OCI-LY3 (cell line): ENCODE data around the gene PLPPR2.

Experiments used
- EZH2phosphoT487 ChIP-seq: fragments of 200-600 bp; shearing (Covaris generic); IDR thresholded peaks from 2 replicates; pipeline ENCODE4 v1.6.1; 2018; ENCODE audit warnings: antibody characterized with exemption, mixed run types, low read depth
- TF ChIP-seq, protein P1 (sequence below): fragments of 200-600, 300-600 bp; sonication (generic); IDR thresholded peaks from 2 replicates; pipeline ENCODE4 v1.5.1; 2014; ENCODE audit warnings: antibody characterized with exemption, low read length, low read depth

DNA sequence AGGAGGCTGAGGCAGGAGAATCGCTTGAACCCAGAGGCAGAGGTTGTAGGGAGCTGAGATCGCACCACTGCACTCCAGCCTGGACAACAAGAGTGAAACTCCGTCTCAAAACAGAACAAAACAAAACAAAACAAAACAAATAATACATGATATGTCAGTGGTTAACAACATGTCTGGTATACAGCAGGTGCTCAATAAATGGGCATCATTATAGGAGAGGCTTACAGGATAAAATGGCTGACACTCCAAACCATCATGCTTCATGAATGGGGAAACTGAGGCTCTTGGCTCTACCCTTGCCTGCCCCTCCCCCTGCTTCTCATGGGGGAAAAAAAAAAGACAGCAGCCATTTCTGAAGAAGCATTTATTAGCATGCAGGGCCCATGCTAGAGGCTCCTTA, 12.8 kb upstream of the PLPPR2 start:
- TF ChIP-seq, protein P1, sequence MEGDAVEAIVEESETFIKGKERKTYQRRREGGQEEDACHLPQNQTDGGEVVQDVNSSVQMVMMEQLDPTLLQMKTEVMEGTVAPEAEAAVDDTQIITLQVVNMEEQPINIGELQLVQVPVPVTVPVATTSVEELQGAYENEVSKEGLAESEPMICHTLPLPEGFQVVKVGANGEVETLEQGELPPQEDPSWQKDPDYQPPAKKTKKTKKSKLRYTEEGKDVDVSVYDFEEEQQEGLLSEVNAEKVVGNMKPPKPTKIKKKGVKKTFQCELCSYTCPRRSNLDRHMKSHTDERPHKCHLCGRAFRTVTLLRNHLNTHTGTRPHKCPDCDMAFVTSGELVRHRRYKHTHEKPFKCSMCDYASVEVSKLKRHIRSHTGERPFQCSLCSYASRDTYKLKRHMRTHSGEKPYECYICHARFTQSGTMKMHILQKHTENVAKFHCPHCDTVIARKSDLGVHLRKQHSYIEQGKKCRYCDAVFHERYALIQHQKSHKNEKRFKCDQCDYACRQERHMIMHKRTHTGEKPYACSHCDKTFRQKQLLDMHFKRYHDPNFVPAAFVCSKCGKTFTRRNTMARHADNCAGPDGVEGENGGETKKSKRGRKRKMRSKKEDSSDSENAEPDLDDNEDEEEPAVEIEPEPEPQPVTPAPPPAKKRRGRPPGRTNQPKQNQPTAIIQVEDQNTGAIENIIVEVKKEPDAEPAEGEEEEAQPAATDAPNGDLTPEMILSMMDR, result no peak
- TF ChIP-seq EZH2phosphoT487, result no peak
